Body of pancreas (tissue), 4 donors: ENCODE data around the gene ZGPAT.

Source experiments
- CTCF ChIP-seq, 7 experiments: fragments of 450-650 bp in 4 of 7; fragments of 200-600 bp in 3 of 7; sonication (generic) in 3 of 7; IDR thresholded peaks; one replicate each; pipeline ENCODE4 v1.5.1; 2016 to 2019; ENCODE audit warnings: antibody characterized with exemption in 7 of 7
- POLR2A ChIP-seq, 3 donors: fragments of 450-650 bp; IDR thresholded peaks; one replicate each; pipeline ENCODE4 v1.6.1; 2016; ENCODE audit warnings: antibody characterized with exemption in 3 of 3, mild to moderate bottlenecking in 2 of 3

GRCh38 chr20:63687419-63688178 is 20.2 kb upstream of the ZGPAT start:
- TF ChIP-seq CTCF (IDR thresholded peaks at IDR 0.05) (no peak), POLR2A (IDR thresholded peaks at IDR 0.05) (no peak)
